GM18508 (cell line): ENCODE data around the gene SIRT7.
"Not testable (repeated sequence)": the region's sequence is repeated elsewhere in the genome, so short reads cannot be mapped to it uniquely, and the experiment has no call there.

ENCODE experiments used
- ATAC-seq: cut with Tn5 transposase; IDR thresholded peaks from one replicate; pipeline ENCODE4 v1.9.1; 2021; ENCODE audit warnings: moderate number of reproducible peaks; ENCODE audit not compliant: insufficient read depth, unreplicated experiment

Gene SIRT7

DNA sequence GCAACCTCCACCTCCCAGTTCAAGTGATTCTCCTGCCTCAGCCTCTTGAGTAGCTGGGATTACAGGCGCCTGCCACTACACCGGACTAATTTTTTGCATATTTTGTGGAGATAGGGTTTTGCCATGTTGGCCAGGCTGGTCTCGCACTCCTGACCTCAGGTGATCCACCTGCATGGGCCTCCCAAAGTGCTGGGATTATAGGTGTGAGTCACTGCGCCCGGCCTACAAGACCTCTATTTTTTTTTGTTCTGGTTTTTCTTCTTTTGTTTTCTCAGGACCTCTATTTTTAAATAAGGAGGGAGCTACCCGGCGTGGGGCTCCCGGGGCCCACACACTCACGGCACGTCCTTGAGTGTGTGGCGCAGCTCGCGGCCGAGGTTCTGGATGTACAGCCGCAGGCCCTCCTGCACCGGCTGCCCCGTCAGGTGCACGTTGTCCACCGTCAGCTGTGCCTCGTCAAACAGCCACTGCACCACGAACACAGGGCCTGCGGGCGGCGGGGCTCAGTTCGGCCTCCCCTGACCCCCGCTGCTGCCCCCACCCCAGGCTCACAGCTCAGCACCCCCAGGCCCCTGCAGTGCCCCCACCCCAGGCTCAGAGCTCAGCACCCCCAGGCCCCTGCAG lies 37.2 kb upstream of the SIRT7 start:
- no peak for ATAC-seq

DNA sequence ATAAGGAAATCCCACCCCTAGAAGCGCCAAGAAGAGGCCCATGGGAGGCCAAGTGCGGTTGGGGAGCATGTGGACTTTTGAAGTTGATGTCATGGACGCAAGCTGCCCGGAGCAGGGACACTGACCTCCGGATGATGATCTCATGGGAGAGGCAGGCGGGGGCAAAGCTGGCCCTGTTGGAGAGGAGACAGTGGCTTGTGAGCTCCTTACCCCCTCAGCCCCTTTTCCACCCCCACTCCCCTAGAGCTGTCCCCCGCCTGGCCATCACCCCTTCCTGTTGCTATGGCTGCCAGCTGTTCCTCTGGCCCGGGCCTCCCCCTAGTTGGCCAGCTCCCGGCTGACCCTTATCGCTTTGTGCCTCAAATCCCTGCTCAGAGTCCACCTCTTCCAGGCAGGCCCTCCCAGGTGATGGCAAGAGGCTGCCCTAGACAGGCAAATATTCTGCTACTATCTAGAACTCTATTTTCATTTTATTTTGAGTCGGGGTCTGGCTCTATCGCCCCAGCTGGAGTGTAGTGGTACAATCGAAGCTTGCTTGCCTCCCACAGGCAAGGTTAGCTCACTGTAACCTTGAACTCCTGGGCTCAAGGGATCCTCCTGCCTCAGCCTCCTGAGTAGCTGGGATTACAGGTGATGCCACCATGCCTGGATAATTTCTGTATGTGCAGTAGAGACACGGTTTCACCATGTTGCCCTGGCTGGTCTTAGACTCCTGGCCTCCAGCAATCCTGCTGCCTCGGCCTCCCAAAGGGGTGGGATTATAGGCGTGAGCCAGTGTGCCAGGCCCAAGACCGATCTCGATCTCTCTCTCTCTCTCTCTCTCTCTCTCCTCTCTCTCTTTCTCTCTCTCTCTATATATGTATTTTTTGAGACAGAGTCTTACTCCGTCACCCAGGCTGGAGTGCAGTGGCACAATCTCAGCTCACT lies 36.4 kb upstream of the SIRT7 start:
- ATAC-seq: no peak

DNA sequence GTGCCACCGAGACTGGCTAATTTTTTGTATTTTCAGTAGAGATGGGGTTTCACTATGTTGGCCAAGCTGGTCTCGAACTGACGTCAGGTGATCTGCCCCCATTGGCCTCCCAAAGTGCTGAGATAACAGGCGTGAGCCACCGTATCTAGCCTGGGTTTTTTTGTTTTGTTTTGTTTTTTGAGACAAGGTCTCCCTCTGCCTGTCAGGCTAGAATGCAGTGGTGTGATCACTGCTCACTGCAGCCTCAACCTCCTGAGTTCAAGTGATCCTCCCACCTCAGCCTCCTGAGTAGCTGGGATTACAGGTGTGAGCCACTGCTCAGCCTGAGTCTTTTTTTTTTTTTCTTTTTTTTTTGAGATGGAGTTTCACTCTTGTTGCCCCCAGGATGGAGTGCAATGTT lies 35.5 kb upstream of the SIRT7 start:
- ATAC-seq: not testable (repeated sequence)

DNA sequence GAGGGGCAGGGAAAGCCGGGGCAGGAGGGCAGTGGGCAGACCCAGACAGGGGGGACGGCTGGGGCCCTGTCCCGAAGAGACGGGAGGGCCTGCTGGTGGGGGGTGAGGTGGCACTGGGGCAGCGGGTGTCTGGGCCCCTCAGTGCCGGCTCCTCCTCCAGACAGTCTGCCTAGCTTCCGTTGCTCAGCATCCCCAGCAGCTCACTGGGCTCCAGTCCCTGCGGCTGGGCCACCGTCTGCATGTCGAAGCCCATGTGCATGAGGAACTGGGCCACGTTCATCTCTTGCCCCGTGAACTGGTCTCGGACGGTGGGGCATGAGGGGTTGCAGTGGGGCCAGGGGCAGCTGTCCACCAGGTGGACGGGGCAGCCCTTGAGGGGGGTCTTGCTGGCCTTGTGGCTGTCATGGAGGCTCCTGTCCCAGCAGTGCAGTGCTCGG lies 34.8 kb upstream of the SIRT7 start:
- ATAC-seq: no peak

DNA sequence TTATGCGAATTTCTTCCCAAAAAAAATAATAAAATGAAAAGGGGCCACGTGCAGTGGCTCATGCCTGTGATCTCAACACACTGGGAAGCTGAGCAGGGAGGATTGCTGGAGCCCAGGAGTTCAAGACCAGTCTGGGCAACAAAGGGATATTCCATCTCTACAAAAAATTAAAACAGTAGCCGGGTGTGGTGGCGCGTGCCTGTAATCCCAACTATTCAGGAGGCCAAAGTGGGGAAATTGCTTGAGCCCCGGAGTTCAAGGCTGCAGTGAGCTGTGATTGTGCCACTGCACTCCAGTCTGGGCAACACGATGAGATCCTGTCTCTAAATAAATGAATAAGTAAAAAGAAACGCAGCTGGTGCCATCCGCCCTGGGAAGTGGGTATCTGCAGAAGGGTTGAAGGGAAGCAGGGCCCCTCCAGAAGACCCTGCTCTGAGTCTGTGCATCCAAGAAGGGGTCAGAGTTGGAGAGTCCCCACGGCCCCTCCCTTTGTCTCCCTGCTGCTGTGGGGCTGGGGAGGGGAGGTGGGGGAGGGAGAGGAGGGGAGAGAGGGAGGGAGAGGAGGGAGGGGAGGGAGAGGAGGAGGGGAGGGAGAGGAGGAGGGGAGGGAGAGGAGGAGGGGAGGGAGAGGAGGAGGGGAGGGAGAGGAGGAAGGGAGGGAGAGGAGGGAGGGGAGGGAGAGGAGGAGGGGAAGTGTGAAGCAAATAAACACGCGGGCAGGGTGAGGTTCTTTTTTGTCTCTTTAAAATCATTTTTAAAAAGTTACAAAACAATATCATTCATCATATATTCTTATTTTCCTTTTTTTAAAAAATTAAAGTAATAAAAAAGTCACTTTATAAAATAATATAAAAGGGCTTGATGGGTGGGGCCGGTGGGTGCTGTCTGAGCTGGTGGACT lies 34.1 kb upstream of the SIRT7 start:
- ATAC-seq: no peak

DNA sequence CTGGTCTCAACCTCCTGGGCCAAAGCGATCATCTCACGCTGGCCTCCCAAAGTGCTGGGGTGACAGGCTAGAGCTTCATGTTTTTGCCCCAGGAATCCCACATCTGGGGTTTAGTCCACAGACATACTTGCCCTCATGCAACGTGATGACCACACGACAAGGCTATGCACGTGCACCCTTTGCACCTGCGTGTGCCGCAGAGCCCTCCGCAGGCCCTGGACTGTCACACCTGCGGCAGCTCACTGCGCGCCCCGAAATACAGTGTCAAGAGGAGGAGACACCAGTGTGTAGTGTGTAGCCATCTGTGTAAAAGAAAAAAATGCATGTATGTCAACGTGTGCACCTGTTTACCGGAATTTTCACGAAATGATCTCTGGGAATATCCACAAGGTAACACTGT lies 32.5 kb upstream of the SIRT7 start:
- ATAC-seq: no peak

DNA sequence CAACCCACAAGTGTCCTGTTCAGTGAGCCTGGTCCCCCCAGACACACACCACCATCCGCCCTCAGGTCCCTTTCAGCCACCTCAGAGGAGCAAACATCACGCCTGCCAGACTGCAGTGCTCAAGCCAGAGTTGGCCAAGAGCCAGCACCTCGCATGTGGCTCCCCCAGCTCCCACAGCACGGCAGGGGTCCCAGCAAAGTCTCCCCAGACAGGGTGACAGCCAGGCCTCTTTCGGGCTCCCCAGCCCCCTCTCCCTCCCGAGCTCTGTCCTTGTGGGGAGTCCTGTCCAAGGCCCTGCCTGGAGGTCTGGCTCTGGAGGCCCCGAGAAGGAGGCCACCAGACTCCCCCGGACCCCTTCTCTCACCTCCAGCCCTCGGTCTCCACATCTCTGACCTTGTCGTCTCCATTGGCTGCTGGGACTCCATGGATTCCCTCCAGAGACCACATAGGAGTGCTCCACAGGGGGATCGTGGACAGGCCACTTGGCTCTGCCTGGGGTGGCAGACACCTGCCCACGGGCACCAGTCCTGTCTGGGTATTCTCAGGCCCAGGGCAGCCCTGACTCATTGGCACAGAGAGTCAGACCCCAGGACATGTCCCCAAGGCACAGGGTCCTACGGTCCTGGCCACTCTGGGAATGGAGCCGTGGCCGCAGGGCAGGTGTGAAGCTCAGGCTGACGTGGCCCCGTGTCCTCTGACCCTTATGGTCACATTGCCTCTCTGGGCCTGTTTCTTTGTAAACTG lies 30.8 kb upstream of the SIRT7 start:
- no peak for ATAC-seq

DNA sequence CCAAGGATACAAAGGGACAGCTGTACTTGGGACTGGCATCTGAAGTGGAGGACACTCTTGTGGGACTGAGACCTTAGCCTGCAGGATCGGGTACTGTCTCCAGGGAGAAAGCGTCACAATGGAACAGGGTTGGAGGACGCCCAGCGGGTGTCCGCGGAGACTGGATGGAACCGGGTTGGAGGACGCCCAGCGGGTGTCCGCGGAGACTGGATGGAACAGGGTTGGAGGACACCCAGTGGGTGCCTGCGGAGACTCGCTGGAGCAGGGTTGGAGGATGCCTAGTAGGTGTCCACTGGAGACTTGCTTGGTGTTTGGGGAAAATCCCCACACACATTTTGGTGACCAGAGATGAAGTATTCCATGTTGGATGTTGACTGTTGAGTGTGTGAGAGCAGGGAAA lies 29.2 kb upstream of the SIRT7 start, which contains the start of gene MYADML2:
Gene MYADML2 (minus strand): TSS at position 45 of the 400 bp plus-strand sequence. CDS start 5,492 bp downstream, outside the sequence.
- ATAC-seq: no peak

DNA sequence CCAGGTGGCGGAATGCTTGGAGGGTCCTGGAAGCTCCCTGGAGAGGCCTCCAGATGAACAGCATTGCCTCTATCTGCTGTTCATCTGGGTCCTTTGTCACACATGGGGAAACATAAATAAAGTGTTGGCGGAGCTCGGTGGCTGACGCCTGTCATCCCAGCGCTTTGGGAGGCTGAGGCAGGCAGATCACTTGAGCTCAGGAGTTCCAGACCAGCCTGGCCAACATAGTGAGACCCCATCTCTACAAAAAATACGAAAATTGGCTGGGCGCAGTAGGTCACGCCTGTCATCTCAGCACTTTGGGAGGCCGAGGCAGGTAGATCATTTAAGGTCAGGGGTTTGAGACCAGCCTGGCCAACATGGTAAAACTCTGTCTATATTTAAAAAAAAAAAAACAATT lies 26.9 kb upstream of the SIRT7 start:
- no peak for ATAC-seq

DNA sequence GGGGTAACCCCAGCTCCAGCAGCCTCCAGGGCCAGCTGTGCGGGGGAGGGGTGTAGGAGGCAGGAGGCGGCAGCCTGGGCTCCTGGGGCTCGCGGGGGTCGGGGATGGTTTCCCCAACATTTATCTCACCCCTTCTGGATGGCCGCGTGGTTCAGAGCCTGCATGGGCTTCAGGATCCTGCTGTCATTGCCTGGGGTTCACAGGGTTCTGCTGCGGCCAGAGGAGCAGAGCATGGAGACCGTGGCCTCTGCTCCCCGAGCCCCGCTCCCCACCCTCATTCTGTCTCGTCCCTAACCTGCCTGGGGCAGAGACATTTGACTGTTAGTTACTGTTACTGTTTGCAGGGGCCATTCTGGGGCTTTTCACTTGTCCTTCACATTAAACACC lies 24.2 kb upstream of the SIRT7 start:
- ATAC-seq: no peak

DNA sequence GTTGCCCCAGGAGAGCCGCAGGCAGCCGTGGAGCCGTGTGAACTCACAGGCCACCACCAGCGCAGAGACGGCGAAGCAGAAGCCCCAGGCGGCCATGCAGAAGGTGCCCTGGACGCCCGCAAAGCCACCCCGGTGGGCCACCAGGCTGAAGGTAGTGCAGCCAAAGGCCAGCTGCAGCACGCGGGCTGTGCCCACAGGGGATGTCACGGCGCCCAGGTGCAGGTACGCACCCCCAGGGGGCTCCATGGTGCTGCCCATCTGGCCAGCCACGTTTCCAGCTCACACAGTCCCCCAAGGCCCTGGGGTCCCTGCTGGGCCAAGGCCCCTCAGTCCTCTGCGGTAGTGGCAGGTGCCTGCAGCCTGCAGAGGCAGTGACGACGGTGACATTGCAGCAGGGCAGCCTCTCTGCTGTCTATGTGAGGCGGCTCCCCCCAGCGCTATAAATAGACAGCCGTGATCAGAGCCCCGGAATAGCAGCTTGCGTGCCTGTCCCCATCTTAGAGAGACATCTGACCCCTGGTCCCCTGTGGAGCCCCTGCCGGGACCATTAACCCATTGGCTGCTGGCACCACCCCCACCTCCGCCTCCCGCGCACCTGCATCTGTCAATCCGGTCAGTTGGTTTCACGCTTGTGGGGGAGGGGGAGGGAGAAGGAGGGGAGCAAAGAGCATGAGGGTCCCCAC lies 23.6 kb upstream of the SIRT7 start:
- no peak for ATAC-seq

DNA sequence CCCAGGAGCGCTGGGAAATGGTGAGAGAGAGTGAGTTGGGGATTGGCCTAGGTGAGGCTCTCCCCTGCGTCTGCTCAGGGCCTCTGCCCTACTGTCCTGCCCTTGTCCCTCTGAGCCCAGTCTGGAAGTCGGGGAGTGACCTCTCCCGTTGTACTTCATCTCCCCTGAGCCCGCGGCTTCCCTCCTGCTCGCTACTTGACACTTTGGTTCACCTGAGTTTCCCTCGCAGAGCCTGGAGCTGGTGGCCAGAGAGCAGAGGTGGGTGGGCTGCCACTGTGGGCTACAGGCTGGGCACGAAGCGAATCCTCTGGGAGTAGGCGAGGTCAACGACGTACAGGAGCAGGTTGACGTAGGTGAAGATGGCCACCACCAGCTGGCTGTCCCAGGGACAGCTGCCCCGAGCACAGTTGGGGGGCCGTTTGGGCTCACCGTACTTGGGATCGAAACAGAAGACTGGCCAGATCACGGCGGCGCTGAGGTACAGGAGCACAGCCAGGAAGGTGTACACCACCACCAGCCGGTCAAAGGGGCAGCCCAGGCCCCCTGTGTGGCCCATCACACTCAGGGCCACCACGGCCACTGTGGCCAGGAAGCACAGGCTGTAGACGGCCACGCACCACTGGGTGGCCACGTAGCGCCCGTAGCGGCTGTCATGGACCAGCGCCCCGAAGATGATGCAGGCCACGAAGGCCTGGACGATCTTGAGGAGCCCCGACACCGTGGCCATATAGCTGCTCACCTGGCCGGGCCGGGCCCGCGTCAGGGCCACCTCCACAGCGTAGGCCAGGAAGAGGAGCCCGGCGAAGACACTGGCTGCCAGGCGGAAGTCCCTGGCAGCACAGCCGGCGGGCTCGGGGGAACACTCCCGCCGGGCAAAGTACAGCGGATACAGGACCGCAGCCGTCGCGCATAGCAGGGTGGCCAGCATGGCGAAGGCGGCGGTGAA lies 22.8 kb upstream of the SIRT7 start:
- ATAC-seq: no peak

DNA sequence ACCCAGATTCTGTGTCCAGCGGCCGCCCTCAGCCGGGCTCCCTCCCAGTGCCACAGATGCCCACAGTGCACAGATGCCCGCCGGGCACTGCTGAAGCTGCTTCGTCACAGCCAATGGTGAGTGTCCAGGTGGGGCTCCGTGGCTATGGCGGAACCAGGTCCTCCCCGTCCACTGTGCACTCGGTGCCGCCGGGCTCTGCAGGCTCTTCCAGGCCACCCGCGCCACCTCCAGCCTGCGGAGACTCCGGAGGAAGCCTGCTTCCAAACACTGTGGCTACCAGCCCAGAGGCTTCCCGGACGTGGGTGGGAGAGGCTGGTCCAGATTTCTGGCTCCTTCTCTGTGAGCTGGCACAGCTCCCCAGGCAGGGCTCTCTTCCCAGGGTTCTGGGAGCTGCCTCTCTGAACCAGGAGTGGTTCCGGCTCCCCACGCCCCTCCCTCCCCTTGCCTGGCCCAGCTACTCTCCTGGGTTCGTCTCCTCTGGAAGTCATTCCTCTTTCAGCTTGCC lies 22.0 kb upstream of the SIRT7 start:
- no peak for ATAC-seq

DNA sequence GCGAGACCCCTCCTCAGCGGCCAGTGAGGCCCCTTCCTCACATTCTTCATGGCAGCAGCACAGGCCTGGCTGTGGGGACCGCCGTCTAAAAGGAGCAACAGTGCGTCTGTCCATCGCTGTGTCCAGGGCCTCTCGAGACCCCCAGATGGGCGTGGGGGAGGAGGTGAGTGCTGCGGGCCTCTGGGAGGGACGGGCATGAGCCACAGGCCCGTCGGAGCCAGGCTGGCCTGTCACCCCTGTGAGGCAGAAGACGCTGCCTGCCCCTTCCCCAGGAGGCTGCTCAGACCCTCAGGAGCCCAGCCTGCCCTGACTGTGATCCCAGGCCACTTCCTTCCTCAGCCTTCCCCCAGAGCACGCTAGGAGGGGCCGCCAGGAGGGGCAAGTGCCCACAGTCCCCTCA lies 21.2 kb upstream of the SIRT7 start:
- ATAC-seq: no peak

DNA sequence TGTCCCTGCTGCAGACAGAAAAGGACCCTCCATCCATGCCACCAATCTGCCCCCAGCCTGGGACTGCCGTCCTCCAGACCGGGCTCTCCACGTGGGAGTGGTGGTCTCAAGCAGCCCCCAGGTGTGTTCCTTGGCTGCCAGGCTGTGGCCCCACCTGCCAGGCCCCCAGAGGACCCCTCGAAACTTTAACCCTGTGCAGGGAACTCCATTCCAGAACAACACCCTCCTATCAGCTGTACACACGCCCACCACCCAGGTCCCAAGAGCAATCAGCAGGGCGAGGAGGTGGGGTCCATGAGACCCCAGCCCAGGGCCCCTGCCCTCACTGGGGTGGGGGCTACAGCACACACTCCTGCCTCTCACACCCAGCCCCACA lies 17.7 kb upstream of the SIRT7 start:
- ATAC-seq: no peak

DNA sequence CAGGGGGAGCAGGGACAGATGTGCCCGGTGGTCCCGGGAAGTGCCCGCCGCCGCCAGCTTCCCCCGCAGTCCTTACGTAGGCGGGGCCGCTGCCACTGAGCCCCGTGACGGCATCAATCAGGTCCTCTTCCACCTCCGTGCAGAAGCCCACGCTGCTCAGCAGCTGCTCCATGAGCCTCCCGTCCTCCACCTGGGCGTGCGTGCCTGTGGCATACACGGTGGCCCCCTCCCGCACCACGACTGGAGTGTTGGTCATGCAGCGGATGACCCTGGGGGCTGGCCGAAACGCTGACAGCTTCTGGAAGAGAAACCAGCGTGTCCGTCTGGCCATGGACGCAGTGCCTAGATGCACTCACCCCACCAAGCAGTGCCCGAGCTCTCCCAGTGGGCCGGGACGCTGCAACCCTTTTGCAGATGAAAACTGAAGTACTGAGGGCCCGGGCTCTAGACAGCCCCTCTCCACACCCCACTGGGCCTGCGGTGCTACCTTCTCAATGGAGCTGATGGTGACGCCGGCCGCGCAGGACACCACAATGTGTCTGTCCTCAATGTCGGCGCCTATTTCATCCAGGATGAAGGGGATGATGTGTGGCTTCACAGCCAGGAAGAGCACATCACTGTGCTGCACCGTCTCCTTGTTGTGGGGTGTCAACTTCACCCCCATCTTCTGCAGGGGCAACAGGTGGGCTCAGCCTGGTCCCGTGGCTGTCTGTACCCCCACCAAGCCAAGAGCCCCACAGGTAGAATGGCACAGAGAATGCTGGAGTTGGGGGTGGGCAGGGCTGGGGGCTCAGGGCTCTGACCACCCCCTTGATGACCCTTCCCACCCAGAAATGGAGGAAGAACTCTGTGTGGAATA lies 17.1 kb upstream of the SIRT7 start:
- no peak for ATAC-seq

DNA sequence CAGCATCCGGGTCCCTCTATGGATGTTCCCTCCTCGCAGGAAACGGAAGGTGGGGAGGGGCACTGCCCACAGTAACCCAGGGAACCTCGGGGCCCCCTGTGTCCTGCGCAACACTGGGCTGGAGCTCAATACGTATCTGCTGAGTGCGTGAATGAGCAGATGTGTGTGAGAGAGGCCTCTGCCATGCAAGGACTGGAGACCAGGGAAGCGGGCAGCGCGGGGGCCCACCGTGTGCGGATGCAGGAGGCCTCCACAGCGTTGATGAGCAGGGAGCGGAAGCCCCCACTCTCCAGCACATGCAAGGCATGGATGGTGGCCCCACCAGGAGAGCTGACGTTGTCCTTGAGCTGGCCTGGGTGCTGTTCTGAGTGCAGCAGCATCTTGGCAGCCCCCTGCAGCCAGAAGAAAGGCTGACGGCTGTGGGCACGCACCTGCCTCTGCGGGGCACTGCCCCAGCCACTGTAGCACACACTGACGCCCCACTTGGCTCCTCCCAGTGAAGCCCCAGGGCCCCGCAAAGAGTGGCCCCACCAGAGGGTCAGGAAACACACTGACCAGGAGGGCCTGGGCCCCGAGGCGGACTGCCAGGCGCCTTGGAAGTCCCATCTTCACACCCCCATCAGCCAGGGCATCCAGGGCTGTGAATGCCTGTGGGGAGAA lies 16.3 kb upstream of the SIRT7 start:
- ATAC-seq: no peak
